Kidney epithelial cell (primary cell): ENCODE measurements around the gene GPR68. TPM values are rescaled to one million over a fixed set of nuclear protein-coding genes. Genes with fewer than 3 reads are reported as not detected.
"Not testable (repeated sequence)": the region's sequence is repeated elsewhere in the genome, so short reads cannot be mapped to it uniquely, and the experiment has no call there.

Experiments used
- DNase-seq: peaks from one replicate; pipeline ENCODE4 v3.0.0-alpha.2; 2010; ENCODE audit warnings: low read depth
- H3K27me3 ChIP-seq: 2 replicates; pipeline ENCODE4 v1.6.0; 2011; ENCODE audit warnings: low read length; ENCODE audit not compliant: control insufficient read depth, insufficient read depth
- H3K36me3 ChIP-seq: 2 replicates; pipeline ENCODE4 v1.5.1; 2011; ENCODE audit warnings: low read length; ENCODE audit not compliant: control insufficient read depth, insufficient read depth
- H3K4me3 ChIP-seq: 2 replicates; pipeline ENCODE4 v1.5.1; 2011; ENCODE audit warnings: low read depth, mild to moderate bottlenecking, control low read depth, low read length
- CTCF ChIP-seq: IDR thresholded peaks from 2 replicates; pipeline ENCODE4 v1.5.1; 2011; ENCODE audit warnings: mild to moderate bottlenecking, moderate library complexity, low read length, control low read depth, inconsistent platforms; ENCODE audit not compliant: insufficient read depth, poor library complexity, severe bottlenecking
- total RNA-seq: library from RNA; depleted of rRNA; stranded (reverse); fragments of >200 nt; gene quantifications from 2 replicates; pipeline ENCODE4 v1.2.3, GENCODE V29; 2015

The GPR68 gene
- total RNA-seq, 1 donor from 2014 or later, result 4.7 TPM

- no peaks in the 10 kb centered on the region for H3K36me3 ChIP-seq
- H3K4me3 ChIP-seq, result no peak overlapping the region
- H3K27me3 ChIP-seq, result no peaks in the 10 kb centered on the region
- no peak for DNase-seq
- no peak for TF ChIP-seq CTCF
These were observed 39.8 kb downstream of the GPR68 start for GRCh38 chr14:91204657-91205056.

- Histone ChIP-seq H3K36me3 (no peaks in the 10 kb centered on the region), H3K4me3 (no peak overlapping the region), H3K27me3 (no peaks in the 10 kb centered on the region)
- TF ChIP-seq CTCF, result no peak
- no peak for DNase-seq
These were observed 42.1 kb downstream of the GPR68 start for GRCh38 chr14:91202234-91202974.

DNA sequence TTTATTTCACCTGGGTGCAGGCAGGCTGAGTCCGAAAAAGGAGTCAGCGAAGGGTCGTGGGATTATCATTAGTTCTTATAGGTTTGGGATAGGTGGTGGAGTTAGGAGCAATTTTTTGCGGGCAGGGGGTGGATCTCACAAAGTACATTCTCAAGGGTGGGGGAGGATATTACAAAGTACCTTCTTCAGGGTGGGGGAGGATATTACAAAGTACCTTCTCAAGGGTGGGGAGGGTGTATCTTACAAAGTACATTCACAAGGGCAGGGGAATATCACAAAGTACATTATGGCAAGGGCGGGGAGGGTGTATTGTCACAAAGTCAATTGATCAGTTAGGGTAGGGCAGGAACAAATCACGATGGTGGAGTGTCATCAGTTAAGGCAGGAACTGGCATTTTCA is 43.7 kb downstream of the GPR68 start:
- not testable (repeated sequence) for DNase-seq, H3K4me3 ChIP-seq, H3K27me3 ChIP-seq, H3K36me3 ChIP-seq

DNA sequence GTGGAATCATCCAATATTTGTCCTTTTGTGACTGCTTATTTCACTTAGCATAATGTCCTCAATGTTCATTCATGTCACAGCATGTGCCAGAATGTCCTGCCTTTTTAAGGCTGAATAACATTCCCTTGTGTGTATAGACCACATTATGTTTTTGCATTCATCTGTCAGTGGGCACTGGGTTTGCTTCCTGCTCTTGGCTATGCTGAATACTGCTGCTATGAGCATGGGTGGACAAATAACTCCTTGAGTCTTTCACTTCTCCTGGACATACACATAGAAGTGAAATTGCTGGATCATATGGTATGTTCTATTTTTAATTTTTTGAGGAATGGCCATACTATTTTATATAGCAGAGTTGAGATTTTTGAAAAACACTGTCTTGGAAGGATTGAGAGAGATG is 46.9 kb downstream of the GPR68 start:
- no peak overlapping the region for H3K4me3 ChIP-seq
- DNase-seq, result no peak
- H3K36me3 ChIP-seq, result no peaks in the 10 kb centered on the region
- H3K27me3 ChIP-seq, result no peaks in the 10 kb centered on the region
- TF ChIP-seq CTCF, result no peak

DNA sequence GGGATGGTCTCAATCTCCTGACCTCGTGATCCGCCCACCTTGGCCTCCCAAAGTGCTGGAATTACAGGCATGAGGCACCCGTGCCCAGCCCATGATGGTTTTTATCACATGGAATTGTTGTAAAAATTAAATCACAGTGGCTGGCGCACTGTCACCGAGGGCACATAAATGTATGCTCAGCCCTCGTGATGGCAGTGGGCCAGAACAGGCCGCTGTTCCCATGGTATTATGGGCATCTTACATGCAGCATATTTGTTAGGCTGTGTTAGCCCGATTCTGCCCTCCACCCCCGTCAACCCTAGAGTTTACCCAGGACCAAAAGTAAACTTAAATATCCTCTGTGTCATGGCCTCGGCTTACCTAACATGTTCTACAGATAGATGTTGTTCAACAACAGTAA is 48.6 kb downstream of the GPR68 start:
- DNase-seq, result no peak
- no peak for TF ChIP-seq CTCF
- Histone ChIP-seq H3K27me3 (no peaks in the 10 kb centered on the region), H3K4me3 (no peak overlapping the region), H3K36me3 (no peaks in the 10 kb centered on the region)

DNA sequence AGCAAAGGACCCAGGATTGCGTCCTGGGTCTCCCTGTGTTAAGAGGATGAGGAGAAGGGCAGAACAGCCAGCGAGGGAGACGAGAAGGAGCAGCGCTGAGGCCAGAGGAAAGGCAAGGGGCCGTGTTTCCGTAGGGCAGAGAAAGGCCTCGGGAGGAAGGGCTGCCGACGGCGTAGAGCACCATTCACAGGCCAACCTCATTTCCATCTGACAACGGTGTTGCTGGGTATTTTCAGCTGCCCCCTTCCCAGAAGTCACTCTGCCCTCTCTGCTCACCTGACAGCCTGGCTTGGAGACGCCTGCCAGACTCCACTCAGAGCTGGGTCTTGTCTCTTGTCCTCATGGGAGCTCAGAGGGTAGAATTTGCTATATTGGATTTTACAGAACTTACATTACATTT is 51.4 kb downstream of the GPR68 start:
- Histone ChIP-seq H3K36me3 (peaks cover 3% of the 10 kb centered on the region), H3K27me3 (no peaks in the 10 kb centered on the region), H3K4me3 (no peak overlapping the region)
- no peak for TF ChIP-seq CTCF
- no peak for DNase-seq
